ENCODE results near the gene NME2.

The NME2 gene

DNA sequence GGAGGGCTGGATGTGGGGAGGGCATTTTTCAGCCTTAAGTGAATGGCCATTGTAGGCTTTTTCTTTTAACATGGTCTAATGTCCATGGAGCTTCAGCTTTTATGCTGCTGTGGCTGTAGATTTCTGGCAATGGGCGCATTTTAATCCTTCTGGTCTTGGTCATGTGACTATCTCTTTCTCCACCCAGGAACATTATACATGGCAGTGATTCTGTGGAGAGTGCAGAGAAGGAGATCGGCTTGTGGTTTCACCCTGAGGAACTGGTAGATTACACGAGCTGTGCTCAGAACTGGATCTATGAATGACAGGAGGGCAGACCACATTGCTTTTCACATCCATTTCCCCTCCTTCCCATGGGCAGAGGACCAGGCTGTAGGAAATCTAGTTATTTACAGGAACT is 4.7 kb upstream of the NME2 start:
- TF ChIP-seq SIN3A (IDR thresholded peaks at IDR 0.05; ENCODE audit: borderline replicate concordance, insufficient read depth, low read length) (no peak), FOXP2 (optimal IDR thresholded peaks at IDR 0.05; ENCODE audit: borderline replicate concordance, extremely low read depth, extremely low read length, insufficient read depth) (no peak), TAF1 (IDR thresholded peaks at IDR 0.05; ENCODE audit: borderline replicate concordance, insufficient read depth, low read length) (no peak), REST (IDR thresholded peaks at IDR 0.05; ENCODE audit: insufficient read depth in 1 of 2, low read depth in 2 of 2, low read length in 2 of 2) (no peak), POLR2AphosphoS5 (IDR thresholded peaks at IDR 0.05; ENCODE audit: low read depth, low read length) (no peak)

DNA sequence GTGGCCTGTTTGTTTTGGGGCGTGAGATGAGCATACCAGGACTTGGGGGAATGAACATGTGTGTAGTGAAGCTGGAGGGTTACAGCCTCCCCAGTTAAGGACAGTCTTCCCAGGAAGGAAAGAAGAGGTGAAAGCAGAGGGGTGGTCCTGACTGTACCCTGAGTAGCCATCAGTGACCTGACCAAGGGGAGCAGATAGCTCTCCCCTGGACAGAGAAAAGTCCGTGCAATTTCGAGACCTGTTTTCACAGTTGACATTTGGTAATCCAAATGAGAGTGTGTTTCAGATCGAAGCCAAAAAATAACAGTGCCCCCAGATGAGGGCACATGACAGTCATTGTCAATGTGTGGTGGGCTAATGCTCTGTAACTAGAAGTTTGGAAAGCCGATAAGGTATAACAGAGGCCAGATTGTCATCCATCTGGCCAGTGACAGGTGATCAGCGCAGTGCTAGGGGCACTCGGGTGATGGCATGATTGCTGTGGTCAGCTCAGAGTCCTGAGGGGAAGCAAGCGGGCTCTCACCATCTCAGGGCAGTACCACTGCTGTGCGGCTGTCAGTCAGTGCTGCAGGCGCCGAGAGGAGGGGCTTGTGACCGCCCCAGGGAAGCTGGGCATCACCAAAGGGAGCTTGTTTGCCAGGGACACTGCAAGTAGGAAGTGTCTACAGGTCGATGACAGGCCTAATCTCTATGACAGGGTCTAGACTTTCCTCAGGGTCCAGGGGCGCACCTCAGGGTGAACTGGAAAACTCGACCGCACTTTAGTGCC is 1.1 kb upstream of the NME2 start:
- TF ChIP-seq SIN3A (IDR thresholded peaks at IDR 0.05; ENCODE audit: borderline replicate concordance, insufficient read depth, low read length) (no peak), POLR2AphosphoS5 (IDR thresholded peaks at IDR 0.05; ENCODE audit: low read depth, low read length) (no peak; the same call in 1 of the 2 replicates), REST (IDR thresholded peaks at IDR 0.05; ENCODE audit: insufficient read depth in 1 of 2, low read depth in 2 of 2, low read length in 2 of 2) (no peak), FOXP2 (optimal IDR thresholded peaks at IDR 0.05; ENCODE audit: borderline replicate concordance, extremely low read depth, extremely low read length, insufficient read depth) (no peak), TAF1 (IDR thresholded peaks at IDR 0.05; ENCODE audit: borderline replicate concordance, insufficient read depth, low read length) (no peak)

DNA sequence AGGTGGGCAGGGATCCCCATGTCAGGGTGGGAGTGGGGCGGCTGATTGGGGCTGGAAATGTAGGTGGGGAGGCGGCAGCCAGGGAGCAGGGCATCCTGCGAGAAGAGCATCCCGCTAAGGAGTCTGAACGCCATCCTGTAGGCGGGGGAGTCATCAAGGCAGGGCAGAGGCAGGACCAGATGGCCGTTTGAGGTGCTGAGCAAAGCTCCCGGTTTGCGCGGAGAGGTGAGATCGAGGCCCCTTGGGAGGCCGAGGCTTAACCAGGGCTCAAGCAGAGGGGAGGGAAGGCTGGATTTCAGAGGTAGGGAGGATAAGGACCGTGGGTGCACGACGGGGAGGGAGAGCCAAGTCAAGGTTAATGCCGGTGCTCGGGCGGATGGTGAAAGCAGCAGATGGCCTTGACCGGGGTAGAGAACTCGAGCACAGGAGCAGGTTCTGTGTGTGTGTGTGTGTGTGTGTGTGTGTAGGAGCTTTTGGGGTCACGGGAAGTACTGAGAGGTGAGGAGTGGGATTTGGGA is 472 bp upstream of the NME2 start:
- TF ChIP-seq SIN3A (IDR thresholded peaks at IDR 0.05; ENCODE audit: borderline replicate concordance, insufficient read depth, low read length), result no peak
- no peak for TF ChIP-seq TAF1 (IDR thresholded peaks at IDR 0.05; ENCODE audit: borderline replicate concordance, insufficient read depth, low read length)
- TF ChIP-seq REST (IDR thresholded peaks at IDR 0.05; ENCODE audit: insufficient read depth in 1 of 2, low read depth in 2 of 2, low read length in 2 of 2), result no peak

DNA sequence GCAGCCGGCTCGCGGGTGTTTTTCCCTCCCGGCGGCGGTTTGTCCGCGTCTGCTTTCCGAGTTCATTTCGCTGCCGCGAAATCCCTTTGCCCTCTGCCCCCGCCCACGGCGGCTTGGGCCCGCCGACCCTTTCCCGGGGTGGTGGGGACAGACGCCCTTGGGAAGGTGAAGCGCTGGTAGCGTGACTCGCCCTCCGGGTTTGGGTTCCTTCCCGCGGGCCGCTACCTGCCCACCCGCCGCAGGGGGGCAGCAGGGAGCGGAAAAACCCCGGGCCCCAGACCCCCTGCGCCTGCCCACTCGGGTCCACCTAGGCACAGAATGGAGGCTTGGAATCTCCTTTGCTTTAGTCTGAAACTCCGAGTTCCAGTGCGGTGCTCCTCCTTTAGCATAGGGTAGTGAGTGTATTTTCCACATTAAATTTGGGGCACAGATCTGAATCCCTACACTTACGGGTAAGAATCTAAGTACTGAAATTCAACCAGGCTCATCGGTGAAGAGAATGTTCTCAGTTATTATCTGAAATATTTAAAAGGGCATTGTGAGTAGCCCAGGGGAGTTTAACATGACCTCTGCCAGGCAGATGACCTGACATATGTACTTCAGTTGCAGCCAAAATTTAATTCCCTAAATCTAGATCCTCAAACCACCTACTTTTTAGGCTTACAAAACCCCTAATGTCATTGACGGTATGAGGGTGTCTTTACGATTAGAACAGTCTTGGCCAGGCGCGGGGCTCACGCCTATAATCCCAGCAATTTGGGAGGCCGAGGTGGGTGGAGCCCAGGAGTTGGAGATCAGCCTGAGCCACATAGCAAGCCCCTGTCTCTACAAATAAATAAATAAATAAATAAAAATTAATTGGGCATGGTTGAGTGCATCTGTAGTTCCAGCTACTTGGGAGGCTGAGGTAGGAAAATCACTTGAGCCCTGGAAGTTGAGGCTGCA is 1.0 kb downstream of the NME2 start:
- TF ChIP-seq SIN3A (IDR thresholded peaks at IDR 0.05; ENCODE audit: borderline replicate concordance, insufficient read depth, low read length) (no peak), TAF1 (IDR thresholded peaks at IDR 0.05; ENCODE audit: borderline replicate concordance, insufficient read depth, low read length) (peak; percentile 44; the same call in 1 of the 2 replicates)

DNA sequence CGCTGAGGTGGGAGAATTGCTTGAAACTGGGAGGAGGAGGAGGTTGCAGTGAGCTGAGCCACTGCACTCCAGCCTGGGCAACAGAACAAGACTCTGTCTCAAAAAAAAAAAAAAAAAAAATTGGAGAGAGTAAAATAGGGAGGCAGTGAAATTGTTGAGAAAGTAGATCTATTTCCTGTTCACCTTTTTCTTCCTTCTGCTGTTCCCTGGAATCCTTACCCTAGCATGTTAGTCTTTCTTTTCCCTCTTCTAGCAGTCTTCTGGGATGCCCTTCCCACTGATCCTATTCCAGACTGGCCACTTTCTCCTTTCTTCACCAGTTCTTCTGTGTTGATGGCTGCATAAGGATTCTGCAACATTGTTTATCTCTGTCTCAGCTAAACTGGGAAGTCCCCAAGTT is 3.1 kb downstream of the NME2 start:
- no peak for TF ChIP-seq POLR2AphosphoS5 (IDR thresholded peaks at IDR 0.05; ENCODE audit: low read depth, low read length)

DNA sequence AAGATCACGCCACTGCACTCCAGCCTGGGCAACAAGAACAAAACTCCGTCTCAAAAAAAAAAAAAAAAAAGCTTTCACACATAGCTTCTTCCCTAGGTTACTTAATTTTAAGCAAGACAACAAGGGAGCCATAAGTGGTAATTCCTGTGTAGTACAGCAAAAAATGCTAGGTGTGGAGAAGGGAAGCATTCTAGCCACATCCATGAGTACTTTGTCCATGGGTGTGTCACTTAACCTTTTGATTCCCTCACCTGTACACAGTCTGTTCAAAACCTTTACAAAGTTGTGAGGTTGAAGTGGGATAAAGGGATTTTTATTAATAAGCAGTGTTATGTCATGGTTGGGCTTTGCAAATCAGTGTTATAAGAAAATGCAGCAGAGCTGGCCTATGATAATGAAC is 4.5 kb downstream of the NME2 start:
- TF ChIP-seq POLR2AphosphoS5 (IDR thresholded peaks at IDR 0.05; ENCODE audit: low read depth, low read length) (no peak; the same call in 1 of the 2 replicates), REST (IDR thresholded peaks at IDR 0.05; ENCODE audit: insufficient read depth in 1 of 2, low read depth in 2 of 2, low read length in 2 of 2) (no peak), SIN3A (IDR thresholded peaks at IDR 0.05; ENCODE audit: borderline replicate concordance, insufficient read depth, low read length) (no peak), TAF1 (IDR thresholded peaks at IDR 0.05; ENCODE audit: borderline replicate concordance, insufficient read depth, low read length) (no peak)
